DMS53 (cell line): ENCODE measurements around the gene ENDOU.

Source experiments
- DNase-seq: peaks from one replicate; lab custom pipeline; 2025; lab: John Stamatoyannopoulos, UW

The ENDOU gene

DNA sequence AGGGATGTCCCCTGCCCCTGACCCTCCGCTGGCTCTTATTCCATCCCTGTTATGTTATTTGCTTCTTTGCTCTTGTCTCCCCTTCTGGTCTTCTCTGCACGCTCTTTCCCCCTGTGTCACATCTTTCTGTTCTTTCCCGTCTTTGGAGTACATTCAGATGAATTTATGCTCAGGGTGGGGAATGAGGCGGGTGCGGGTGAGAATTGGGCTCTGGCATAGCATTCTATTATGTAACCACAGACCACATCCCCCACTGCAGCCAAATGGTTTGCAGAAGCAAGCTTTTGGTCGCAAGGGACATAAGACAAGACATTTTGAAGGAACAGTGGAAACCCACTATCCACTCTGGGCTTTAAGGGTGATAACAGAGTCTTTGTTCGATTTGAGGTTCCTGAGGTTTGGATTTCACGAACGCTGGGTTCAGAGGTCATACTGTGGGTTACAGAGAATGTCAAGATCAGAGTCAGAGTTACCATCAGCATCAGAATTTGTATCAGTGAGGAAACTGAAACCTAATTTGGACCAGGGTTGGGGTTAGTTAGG is 3.8 kb downstream of the ENDOU start:
- no peak for DNase-seq

- DNase-seq, result no peak
Measured at GRCh38 chr12:47718531-47718930, 6.8 kb downstream of the ENDOU start.

DNA sequence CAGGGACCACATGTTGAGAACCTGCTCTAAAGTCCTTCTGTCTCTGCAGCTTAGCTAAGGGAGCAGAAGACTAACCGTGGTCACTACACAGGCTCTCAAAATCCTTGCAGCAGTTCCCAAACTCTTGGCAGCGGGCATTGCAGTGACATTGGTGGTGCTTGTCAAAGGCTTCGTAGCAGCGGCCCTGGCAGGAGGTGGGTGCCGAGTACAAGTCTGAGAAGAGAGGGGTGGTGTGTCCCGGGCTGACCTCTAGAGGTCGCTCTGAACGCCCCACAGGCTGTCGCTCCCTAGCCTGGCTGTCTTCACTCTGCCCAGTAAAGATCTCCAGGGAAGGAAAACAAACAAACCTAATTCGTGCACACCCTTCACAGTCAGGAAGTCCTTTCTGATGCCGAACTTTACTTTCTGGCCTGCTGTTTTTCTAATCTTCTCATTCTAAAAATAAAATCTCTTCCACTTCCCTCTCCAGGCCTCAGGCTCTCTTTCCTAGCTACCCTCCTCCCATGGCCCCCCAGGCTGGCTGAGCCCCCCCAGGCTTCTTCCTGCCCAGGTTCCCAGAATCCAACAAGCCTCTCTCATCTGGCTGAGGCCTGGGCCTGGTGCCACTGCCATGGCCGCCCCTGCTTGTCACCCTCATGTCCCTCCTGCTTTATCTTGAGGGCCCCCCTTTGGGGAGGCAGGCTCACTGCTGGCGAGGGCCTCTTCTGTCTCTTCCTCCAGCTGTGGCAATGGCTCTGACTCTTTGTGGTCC is 7.7 kb downstream of the ENDOU start:
- DNase-seq, result peak; percentile 98

DNA sequence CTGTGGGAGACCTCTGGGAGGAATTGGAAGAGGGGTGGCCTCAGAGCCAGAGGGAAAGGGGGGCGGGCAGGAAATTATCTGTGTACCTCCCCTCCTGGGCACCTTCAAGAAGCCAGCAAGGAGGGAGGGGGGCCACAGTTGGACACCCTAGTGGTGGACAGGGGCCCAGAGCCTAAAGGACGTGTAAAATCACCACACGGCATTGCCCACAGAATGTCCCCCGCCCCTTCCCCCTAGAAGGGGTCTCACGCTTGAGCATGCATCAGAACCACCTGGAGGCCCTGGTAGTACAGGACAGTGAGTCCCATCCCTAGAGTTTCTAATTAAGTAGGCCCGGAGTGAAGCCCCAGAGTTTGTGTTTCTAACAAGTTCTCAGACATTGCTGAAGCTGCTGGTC is 8.2 kb downstream of the ENDOU start:
- DNase-seq, result no peak

- no peak for DNase-seq
Measured at GRCh38 chr12:47715877-47716548, 9.3 kb downstream of the ENDOU start.

DNA sequence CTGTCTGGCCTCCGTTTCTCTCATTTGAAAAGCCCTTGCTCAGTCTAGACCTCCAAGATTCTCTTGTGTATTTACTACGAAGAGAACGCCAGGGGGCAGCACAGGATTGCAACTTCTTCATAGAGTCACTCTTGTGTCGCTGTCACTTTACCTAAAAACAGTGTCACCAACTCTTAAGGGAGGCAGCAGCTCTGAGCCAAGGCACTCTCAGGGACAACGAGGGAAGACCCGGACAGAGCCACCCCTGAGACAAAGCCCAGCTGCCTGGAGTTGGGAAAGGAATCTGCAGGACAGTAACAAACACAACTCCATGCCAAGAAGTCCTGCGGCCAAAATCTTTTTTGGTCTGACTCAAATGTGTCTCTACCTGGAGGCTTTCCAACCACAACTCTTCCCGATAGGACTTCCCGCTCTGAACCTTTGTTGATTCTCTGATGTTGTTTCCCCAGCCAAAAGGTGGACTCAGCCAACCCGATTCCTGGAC is 9.9 kb downstream of the ENDOU start:
- peak; percentile 97 for DNase-seq

GRCh38 chr12:47714826-47715386 is 10.4 kb downstream of the ENDOU start:
- DNase-seq, result no peak

DNA sequence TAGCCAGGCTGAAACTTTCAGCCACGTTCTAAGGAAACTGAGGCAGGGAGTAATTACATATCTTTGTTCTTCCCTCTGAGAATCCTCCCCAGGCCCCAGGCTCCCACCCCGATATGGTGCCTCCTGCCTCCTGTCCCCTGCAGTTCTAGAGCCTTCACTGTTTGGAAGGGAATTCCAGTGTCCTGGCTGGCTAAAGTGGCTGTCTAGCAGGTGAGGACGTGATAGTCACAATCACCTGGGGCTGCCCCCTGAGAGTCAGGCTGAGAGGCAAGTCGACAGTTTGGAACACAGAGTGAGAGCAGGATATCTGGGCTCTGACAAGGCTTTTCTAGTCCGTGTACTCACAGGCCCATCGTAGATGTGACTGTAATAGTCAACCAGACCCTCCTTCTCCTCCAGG is 13.1 kb downstream of the ENDOU start:
- no peak for DNase-seq

DNA sequence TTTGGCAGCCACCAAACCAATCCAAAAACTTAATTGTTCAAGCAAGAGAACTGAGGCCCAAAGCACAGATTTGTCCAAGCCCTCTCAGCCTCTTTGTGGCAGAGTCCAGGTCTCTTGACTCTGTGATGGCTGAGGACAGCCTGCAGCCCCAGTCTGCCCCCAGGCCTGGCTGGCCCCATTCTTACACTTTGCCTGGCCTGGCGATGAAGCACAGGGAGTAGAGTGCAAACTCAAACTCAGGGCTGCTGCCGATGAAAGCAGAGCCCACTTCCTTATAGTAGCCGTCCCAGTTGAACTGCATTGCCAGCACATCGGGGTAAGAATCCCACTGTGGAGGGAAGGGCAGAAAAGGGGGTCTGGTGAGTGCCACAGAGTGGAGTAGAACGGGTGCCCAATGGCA is 13.8 kb downstream of the ENDOU start:
- no peak for DNase-seq

GRCh38 chr12:47710278-47710677 is 15.0 kb downstream of the ENDOU start:
- DNase-seq, result no peak

GRCh38 chr12:47709671-47710070 is 15.6 kb downstream of the ENDOU start:
- no peak for DNase-seq

DNA sequence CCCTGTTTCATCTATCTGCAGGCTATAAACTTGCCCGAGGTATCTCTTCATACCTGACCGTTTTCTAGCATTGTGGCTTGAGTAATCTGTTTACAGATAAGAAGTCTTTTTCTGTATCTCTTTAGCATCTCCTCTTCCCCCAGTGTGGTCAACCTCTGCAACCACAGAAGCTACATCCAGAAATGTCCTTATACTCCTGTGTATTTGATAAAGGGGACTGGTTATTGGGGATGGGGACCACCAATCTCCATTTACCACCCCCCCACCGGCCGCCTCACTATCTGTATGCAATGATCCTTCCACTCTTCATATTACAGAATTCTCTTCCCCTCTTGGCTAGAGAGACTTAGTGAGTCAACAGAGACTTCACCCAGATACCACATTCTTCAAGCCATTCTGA is 16.1 kb downstream of the ENDOU start:
- DNase-seq, result no peak

GRCh38 chr12:47707905-47708543 is 17.3 kb downstream of the ENDOU start:
- no peak for DNase-seq

- DNase-seq, result no peak
Measured at GRCh38 chr12:47707355-47707754, 17.9 kb downstream of the ENDOU start.

- peak; percentile 100 for DNase-seq
Measured at GRCh38 chr12:47705566-47706425, 19.5 kb downstream of the ENDOU start, which contains the start of gene RPAP3. Gene RPAP3 (minus strand): TSS chr12:47706030. CDS start chr12:47702840, 3,190 bp downstream.

GRCh38 chr12:47705229-47705565 is 20.1 kb downstream of the ENDOU start:
- DNase-seq, result no peak

GRCh38 chr12:47704719-47705118 is 20.6 kb downstream of the ENDOU start:
- DNase-seq, result no peak

DNA sequence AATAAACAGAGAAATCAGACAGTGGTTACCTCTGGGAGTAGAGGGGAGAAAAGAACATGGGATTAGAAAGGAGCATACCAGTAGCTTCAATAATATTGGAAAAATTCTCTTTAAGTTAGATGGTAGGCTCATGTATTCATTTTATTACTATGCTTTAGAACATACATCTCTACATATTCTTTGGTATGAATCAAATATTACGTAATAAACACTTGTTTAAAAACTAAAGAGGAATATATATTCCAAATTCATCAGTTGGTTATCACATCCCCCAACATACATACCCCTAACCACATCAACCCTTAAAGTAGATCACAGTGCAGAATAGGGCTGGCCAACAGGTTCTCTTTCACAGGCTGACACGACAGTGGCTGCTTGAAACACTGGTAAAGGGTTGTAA is 25.0 kb downstream of the ENDOU start:
- DNase-seq, result no peak

- no peak for DNase-seq
Measured at GRCh38 chr12:47698631-47699030, 26.7 kb downstream of the ENDOU start.

GRCh38 chr12:47698055-47698454 is 27.2 kb downstream of the ENDOU start:
- no peak for DNase-seq

GRCh38 chr12:47689215-47689614 is 36.1 kb downstream of the ENDOU start:
- DNase-seq, result no peak

DNA sequence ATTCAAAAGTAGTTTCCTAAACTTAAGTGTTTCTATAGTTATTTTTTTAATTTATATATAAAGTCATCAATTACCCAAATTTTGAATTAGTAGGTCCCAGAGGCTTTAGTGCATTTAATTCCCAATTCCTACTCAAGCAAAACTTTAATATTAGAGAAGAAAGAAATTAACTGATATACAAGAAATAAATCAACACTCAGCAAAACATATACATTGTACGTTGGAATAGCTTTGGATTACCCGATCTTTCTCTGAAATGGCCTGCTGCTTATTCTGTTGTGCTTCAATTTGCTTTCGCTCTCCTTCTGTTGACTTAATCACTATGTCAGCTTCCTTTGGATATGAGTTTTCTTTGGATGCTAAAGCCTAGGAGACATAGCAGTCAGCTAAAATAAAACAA is 37.7 kb downstream of the ENDOU start:
- DNase-seq, result no peak
